ENCODE data around the gene UNC50.
A peak's percentile ranks its signal among the peaks of the same experiment; 100 is the strongest.
"Not testable (repeated sequence)": the region's sequence is repeated elsewhere in the genome, so short reads cannot be mapped to it uniquely, and the experiment has no call there.

UNC50 gene

GRCh38 chr2:98608962-98609604, 694 bp downstream of the UNC50 start:
- DNase-seq (ENCODE audit: low read depth) = no peak

- no peak for DNase-seq (ENCODE audit: low read depth)
Observed at GRCh38 chr2:98614024-98614739, 5.8 kb downstream of the UNC50 start.

- no peak for DNase-seq (ENCODE audit: low read depth)
Observed at GRCh38 chr2:98615481-98615880, 7.1 kb downstream of the UNC50 start.

GRCh38 chr2:98617149-98617548, 8.8 kb downstream of the UNC50 start:
- DNase-seq (ENCODE audit: low read depth) = no peak

GRCh38 chr2:98623657-98624056, 15.3 kb downstream of the UNC50 start:
- no peak for DNase-seq (ENCODE audit: low read depth)

- DNase-seq (ENCODE audit: low read depth) = no peak
Observed at GRCh38 chr2:98632351-98632750, 24.0 kb downstream of the UNC50 start.

GRCh38 chr2:98634406-98635092, 26.2 kb downstream of the UNC50 start:
- no peak for DNase-seq (ENCODE audit: low read depth)

- no peak for DNase-seq (ENCODE audit: low read depth)
Observed at GRCh38 chr2:98637401-98638147, 29.2 kb downstream of the UNC50 start.

- no peak for DNase-seq (ENCODE audit: low read depth)
Observed at GRCh38 chr2:98643496-98644100, 35.2 kb downstream of the UNC50 start.

GRCh38 chr2:98647636-98648035, 39.2 kb downstream of the UNC50 start:
- DNase-seq (ENCODE audit: low read depth) = no peak

- no peak for DNase-seq (ENCODE audit: low read depth)
Observed at GRCh38 chr2:98648451-98648850, 40.1 kb downstream of the UNC50 start.

- DNase-seq (ENCODE audit: low read depth) = peak; percentile 44
Observed at GRCh38 chr2:98649135-98649991, 41.0 kb downstream of the UNC50 start.

GRCh38 chr2:98649992-98650375, 41.6 kb downstream of the UNC50 start:
- DNase-seq (ENCODE audit: low read depth) = no peak

GRCh38 chr2:98650998-98651397, 42.6 kb downstream of the UNC50 start:
- DNase-seq (ENCODE audit: low read depth) = no peak

GRCh38 chr2:98654699-98655495, 46.5 kb downstream of the UNC50 start:
- DNase-seq (ENCODE audit: low read depth) = no peak

GRCh38 chr2:98656800-98657199, 48.4 kb downstream of the UNC50 start:
- no peak for DNase-seq (ENCODE audit: low read depth)

GRCh38 chr2:98658816-98659490, 50.6 kb downstream of the UNC50 start:
- no peak for DNase-seq (ENCODE audit: low read depth)

- DNase-seq (ENCODE audit: low read depth) = not testable (repeated sequence)
Observed at GRCh38 chr2:98659491-98659840, 51.1 kb downstream of the UNC50 start.

- no peak for DNase-seq (ENCODE audit: low read depth)
Observed at GRCh38 chr2:98663511-98664090, 55.2 kb downstream of the UNC50 start.

Measured in CMK (cell line).